ENCODE data around the gene TTBK2. TPM values are rescaled to one million over a fixed set of nuclear protein-coding genes. Genes with fewer than 3 reads are reported as not detected.
A peak's percentile ranks its signal among the peaks of the same experiment; 100 is the strongest.

Gene TTBK2
- total RNA-seq, 1 experiment from 2014 or later: 10.6 TPM

GRCh38 chr15:42921342-42921731 lies 759 bp upstream of the TTBK2 start (continued):
- TF ChIP-seq EZH2phosphoT487 (IDR thresholded peaks at IDR 0.05; ENCODE audit: borderline replicate concordance): no peak
- TF ChIP-seq ATF3 (IDR thresholded peaks at IDR 0.05): no peak

GRCh38 chr15:42919799-42920518 lies 619 bp downstream of the TTBK2 start:
- ATAC-seq: no peak; the same call in 1 of the 2 replicates
- H3K9me2 ChIP-seq (ENCODE audit: insufficient read depth): no peaks in the 10 kb centered on the region
- H3K4me2 ChIP-seq (ENCODE audit: low read length): peak overlapping the region; percentile 97
- BruUV-seq (replicated peaks): no TSS peak
- H3K27me3 ChIP-seq (ENCODE audit: insufficient read depth, low read length): no peaks in the 10 kb centered on the region
- peaks cover 5 to 15% of the 10 kb centered on the region in 2 experiments for H3K4me1 ChIP-seq (ENCODE audit: control insufficient read depth in 1 of 2, insufficient read depth in 2 of 2, low read length in 2 of 2)
- ChIA-PET RAD21 (ENCODE audit: low non-redundant PET in 1 of 2, low total read pairs in 2 of 2, uncharacterized antibody in 2 of 2, unreplicated experiment in 2 of 2) (no interaction called here), POLR2A (no interaction called here), CTCF (no interaction called here)
- peak overlapping the region; percentile 46; the same call in 1 of the 2 replicates for H3K27ac ChIP-seq (ENCODE audit: low read depth, low read length)
- no peaks in the 10 kb centered on the region for H3K9me3 ChIP-seq (ENCODE audit: control insufficient read depth in 1 of 2, insufficient read depth in 1 of 2, low read depth in 1 of 2, low read length in 2 of 2)
- no peaks in the 10 kb centered on the region for H3K79me2 ChIP-seq (ENCODE audit: insufficient read depth, low read length)
- DNase-seq (ENCODE audit: low read depth, low spot score): no peak
- peak overlapping the region; percentile 53 for H3K9ac ChIP-seq (ENCODE audit: low read length)
- no peaks in the 10 kb centered on the region for H4K20me1 ChIP-seq (ENCODE audit: insufficient read depth)
- H3K36me3 ChIP-seq (ENCODE audit: control insufficient read depth in 1 of 2, insufficient read depth in 2 of 2, low read length in 2 of 2): no peaks in the 10 kb centered on the region
- peak overlapping the region; percentile 65 for H2AFZ ChIP-seq (ENCODE audit: low read depth, low read length, poor library complexity, severe bottlenecking)
- intact Hi-C loops (cut with micrococcal nuclease): loop anchor here (10.0 kb wide), 1 partner anchor 365 kb away; no protein-coding TSS in a partner anchor
- H3K4me3 ChIP-seq (replicated peaks in 1 of 2; ENCODE audit: low read depth in 1 of 2, low read length in 2 of 2): peak overlapping the region; percentile 75
- TF ChIP-seq EZH2phosphoT487 (IDR thresholded peaks at IDR 0.05; ENCODE audit: borderline replicate concordance): no peak
- TF ChIP-seq EGR1 (IDR thresholded peaks at IDR 0.05; ENCODE audit: low read depth): no peak
- TF ChIP-seq ZNF274 (IDR thresholded peaks at IDR 0.05; ENCODE audit: low read depth, low read length): no peak
- no peak for TF ChIP-seq ATF3 (IDR thresholded peaks at IDR 0.05)
- no peak for TF ChIP-seq TCF7L2 (IDR thresholded peaks at IDR 0.05; ENCODE audit: borderline replicate concordance, extremely low read depth, insufficient read depth, insufficient read length)
- no peak for TF ChIP-seq ELF1 (IDR thresholded peaks at IDR 0.05; ENCODE audit: borderline replicate concordance, low read depth)
- TF ChIP-seq CTCF (IDR thresholded peaks at IDR 0.05 in 2 of 3, conservative IDR thresholded peaks at IDR 0.05 in 1 of 3; ENCODE audit: borderline replicate concordance in 1 of 3, insufficient read depth in 1 of 3, low read depth in 2 of 3, low read length in 2 of 3): no peak
- no peak for TF ChIP-seq CEBPB (IDR thresholded peaks at IDR 0.05; ENCODE audit: low read depth)
- no peak for TF ChIP-seq ZFX (IDR thresholded peaks at IDR 0.05)
- TF ChIP-seq SIN3A (IDR thresholded peaks at IDR 0.05; ENCODE audit: low read depth): no peak
- TF ChIP-seq REST (IDR thresholded peaks at IDR 0.05; ENCODE audit: low read depth): no peak
- no peak for TF ChIP-seq ZBTB33 (IDR thresholded peaks at IDR 0.05; ENCODE audit: extremely low read depth, insufficient replicate concordance, low read length)
- no peak for TF ChIP-seq FOSL1 (IDR thresholded peaks at IDR 0.05; ENCODE audit: low read depth)
- no peak for TF ChIP-seq CBX3 (IDR thresholded peaks at IDR 0.05; ENCODE audit: low read depth)
- no peak for TF ChIP-seq POLR2A (IDR thresholded peaks at IDR 0.05; ENCODE audit: borderline replicate concordance, extremely low read depth, insufficient read depth, insufficient read length)
- TF ChIP-seq EZH2 (IDR thresholded peaks at IDR 0.05): no peak
